GM19468 (cell line): ENCODE results near the gene PLEKHO1.

ENCODE experiments used
- ATAC-seq: cut with Tn5 transposase; IDR thresholded peaks from one replicate; pipeline ENCODE4 v1.9.1; 2021; ENCODE audit warnings: mild to moderate bottlenecking, moderate library complexity, moderate number of reproducible peaks; ENCODE audit not compliant: unreplicated experiment; ENCODE audit errors: extremely low read depth

PLEKHO1 gene

DNA sequence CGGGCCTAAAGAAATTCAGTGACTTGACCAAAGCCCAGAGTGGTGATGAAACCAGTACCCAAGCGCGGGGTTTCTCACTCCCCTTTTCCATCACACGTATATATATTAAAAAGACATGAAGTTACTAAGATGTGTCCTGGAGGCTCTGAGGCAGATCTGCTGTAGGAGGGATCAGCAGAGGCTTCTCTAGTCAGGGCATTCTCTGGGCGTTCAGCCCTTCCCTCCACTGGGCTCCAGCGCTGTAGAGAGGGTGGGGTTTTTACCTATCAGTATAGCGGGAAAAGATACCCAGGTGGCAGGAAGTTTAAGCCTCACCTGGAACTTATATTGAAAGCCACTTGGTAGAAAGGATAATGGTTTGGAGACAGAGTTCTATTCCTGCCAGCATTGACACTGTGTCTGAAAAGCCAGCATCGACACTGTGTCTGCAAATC lies 862 bp upstream of the PLEKHO1 start:
- no peak for ATAC-seq

GRCh38 chr1:150150133-150151021 lies 661 bp downstream of the PLEKHO1 start:
- no peak for ATAC-seq

- ATAC-seq, result no peak
These were observed 1.8 kb downstream of the PLEKHO1 start for GRCh38 chr1:150151291-150152181.

- ATAC-seq, result no peak
These were observed 2.4 kb downstream of the PLEKHO1 start for GRCh38 chr1:150152182-150152536.

- ATAC-seq, result no peak
These were observed 3.2 kb downstream of the PLEKHO1 start for GRCh38 chr1:150152772-150153456.

GRCh38 chr1:150154143-150154542 lies 4.4 kb downstream of the PLEKHO1 start:
- no peak for ATAC-seq

GRCh38 chr1:150155413-150156071 lies 5.8 kb downstream of the PLEKHO1 start:
- ATAC-seq, result no peak

DNA sequence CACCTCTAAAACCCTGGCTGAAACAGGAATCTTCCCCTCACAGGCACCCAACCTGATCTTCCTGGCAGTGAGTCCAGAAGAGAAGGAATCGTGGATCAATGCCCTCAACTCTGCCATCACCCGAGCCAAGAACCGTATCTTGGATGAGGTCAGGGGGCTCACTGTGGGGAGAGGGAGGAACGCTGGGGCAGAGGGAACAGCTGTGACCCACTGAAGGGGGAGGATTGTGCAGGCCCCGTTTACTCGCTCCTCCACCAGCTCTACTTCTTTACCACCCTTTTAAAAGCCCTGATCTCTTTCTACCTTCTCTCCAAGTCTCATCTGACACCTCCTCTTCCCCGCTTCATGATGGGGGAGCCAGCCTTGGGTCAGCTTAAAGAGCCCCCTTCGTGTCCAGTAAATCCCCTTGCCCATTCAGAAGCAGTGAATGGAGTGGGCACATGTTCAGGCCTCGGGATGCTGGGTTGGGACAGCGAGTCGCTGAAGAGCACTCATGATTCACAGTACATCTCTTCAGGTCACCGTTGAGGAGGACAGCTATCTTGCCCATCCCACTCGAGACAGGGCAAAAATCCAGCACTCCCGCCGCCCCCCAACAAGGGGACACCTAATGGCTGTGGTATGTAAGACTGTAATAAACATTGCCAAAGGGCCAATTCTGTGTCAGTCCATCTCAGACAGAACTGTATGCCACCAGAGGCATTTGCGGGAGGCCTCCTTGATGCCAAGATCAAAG lies 7.3 kb downstream of the PLEKHO1 start:
- no peak for ATAC-seq

DNA sequence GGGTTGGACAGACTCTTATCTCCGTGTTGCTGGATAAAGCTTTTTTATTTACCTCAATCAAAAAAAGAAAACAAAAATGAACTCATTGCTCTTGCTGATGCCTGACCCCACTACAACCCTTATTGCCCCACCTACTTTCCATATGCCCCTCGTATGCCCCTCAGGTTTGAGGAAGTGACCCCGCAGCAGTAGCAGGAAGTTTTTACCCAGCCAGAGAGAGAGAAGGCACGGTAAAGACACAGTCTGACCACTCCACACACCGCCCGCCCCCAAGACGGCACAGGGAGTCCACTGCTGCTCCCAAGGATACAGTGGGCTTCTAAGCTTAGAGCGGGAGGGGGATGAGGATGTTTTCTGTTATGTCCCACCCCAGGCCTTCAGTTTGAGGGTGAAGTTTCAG lies 9.8 kb downstream of the PLEKHO1 start:
- no peak for ATAC-seq

DNA sequence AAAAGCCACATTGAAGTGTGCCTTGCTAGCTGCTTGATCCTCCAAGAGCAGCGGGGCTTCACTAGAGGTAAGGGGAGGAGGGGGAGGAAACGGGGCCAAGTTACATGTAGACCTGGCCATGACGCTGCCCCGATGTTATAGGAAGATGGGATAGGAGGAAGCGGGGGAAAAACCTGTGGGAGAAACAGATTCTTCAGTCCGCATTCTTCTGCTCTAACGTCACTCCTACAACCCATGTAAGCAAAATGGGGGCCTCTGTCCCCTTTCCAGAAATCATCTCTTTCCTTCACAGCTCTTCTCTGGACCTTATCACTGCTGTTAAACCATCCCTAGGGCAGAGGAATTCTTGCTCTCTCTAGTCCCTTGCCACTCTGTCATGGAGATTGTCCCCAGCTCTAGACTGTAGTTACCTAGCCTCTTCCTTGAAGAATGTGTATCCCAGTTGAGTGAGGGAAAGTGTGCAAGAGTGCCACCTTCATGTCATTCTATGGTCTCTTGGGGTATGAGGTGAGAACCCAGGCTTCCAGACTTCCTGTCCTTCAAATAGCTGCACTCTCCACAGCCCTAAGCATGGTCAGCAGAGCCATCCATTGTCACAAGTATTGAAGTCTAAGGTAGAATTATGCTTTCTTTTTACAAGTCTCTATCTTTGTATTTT lies 11.4 kb downstream of the PLEKHO1 start:
- no peak for ATAC-seq

- ATAC-seq, result no peak
These were observed 12.2 kb downstream of the PLEKHO1 start for GRCh38 chr1:150161747-150162581.

DNA sequence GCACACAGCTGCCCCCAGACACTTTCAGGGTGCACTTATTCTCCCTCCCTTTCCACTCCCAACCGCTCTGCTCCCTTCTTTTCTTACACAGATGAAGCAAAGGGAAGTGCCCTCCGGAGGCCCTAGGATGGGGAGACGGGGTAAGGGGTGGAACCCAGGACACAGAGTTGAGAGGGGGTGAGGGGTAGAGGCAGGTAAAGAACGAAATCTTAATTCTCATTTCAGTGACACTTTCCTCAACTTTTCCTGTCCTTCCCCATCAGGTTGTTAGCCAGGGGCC lies 12.8 kb downstream of the PLEKHO1 start:
- ATAC-seq, result no peak

- ATAC-seq, result peak; percentile 25
These were observed 13.4 kb downstream of the PLEKHO1 start for GRCh38 chr1:150162862-150163706.

DNA sequence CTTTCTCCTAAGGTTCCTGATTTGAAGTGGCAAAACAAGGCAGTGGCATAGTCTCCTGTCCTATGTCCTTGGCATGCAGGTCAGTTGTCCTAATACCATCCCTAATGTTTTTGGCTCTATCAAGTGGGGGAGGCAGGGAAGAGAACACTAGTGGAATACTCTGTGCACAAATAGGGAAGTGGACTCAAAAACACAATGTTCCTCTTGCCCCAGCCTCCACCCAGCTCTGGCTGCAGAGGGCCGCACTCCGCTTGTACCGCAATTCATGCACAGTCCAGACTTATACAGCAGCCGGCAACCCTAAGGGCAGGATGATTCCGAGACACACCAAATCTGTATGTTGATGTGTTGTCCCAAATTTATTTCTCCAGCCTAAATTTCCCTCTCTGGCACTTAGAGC lies 14.5 kb downstream of the PLEKHO1 start:
- ATAC-seq, result no peak

GRCh38 chr1:150164779-150165178 lies 15.1 kb downstream of the PLEKHO1 start:
- no peak for ATAC-seq

DNA sequence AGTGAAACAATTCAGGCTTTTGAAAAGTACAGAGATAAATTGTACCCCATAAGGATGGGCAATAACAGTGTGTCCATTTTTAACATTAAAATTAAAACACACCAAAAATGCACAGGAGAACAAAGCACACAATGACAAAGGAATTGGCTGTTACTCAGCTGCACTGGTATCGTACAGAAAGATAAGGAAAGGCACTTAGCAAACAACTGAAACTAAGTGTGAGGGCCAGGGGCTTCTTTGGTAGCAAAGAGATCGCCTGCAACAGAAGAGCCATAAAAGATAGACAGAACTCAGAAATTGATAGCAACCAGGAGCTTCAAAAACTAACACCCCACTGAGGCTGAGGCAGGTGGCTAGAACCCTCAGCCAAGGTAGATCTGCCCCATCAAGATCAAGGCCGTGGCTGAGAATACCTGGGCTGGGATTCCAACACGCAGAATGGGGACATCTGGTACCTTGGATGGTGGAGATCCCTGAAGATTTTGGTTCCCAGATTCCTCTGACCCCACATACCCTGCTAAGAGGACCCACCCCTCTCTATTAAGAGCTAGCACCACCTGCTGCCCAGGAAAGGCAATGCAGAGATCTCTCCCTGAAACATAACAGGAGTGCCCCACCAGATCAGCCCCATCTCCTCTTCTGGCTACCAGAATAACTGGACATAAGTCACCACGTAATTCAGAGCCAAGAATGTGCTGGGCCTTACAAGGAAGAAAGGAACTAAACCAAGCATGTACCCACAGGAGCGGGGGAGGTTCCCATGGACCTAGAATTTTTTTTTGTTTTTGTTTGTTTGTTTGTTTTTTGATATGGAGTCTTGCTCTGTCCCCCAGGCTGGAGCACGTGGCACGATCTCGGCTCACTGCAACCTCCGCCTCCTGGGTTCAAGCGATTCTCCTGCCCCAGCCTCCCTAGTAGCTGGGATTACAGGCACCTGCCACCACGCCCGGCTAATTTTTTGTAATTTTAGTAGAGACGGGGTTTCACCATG lies 16.2 kb downstream of the PLEKHO1 start:
- ATAC-seq, result no peak
